WTC11 (cell line): ENCODE results near the gene CLEC16A.

Experiments
- CTCF ChIP-seq: fragments of 200-600 bp; IDR thresholded peaks from 2 replicates; pipeline ENCODE4 v1.8.0; 2022; ENCODE audit warnings: antibody characterized with exemption
- IRF1 ChIP-seq: sonication (generic); formaldehyde crosslinking; IDR thresholded peaks from 2 replicates; pipeline ENCODE4 v1.8.0; 2023; ENCODE audit warnings: missing genetic modification reagents
- TCF7 ChIP-seq: sonication (generic); formaldehyde crosslinking; IDR thresholded peaks from 2 replicates; pipeline ENCODE4 v1.8.0; 2022; ENCODE audit warnings: mild to moderate bottlenecking, low read depth, missing genetic modification reagents, moderate library complexity

- TF ChIP-seq IRF1 (CRISPR knock-in tag) (no peak), CTCF (no peak), TCF7 (CRISPR knock-in tag) (no peak)
These were observed 6.0 kb upstream of the CLEC16A start for GRCh38 chr16:10938321-10938720.
